ENCODE measurements around the gene SMIM32. TPM values are rescaled to one million over a fixed set of nuclear protein-coding genes. Genes with fewer than 3 reads are reported as not detected.

The SMIM32 gene
- total and polyA plus RNA-seq, 10 donors, result 0.37 TPM; not detected in 9

- Histone ChIP-seq H3K9me3 (peaks cover 0 to 2% (median 0%) of the 10 kb centered on the region in 8 donors), H3K4me1 (peaks cover 0 to 4% (median 0%) of the 10 kb centered on the region in 6 donors), H3K36me3 (no peaks in the 10 kb centered on the region), H3K4me3 (no peak overlapping the region), H3K27ac (no peak overlapping the region), H3K27me3 (replicated peaks in 1 of 7) (peaks cover 0 to 76% (median 9%) of the 10 kb centered on the region in 7 donors)
- intact Hi-C loops (cut with DNase I; ENCODE audit: low total_unique reads), result loop anchor here (5.0 to 10.0 kb wide), 2 partner anchors 269 to 327 kb away; no protein-coding TSS in a partner anchor
- DNase-seq, result no peak
- 53 to 62% (median 58%) methylated on average over 9 of the region's 9 CpGs for WGBS, 5 donors
- TF ChIP-seq CTCF (IDR thresholded peaks at IDR 0.05 in 8 of 11, conservative IDR thresholded peaks at IDR 0.05 in 3 of 11), result no peak
- no peak for TF ChIP-seq POLR2AphosphoS5 (IDR thresholded peaks at IDR 0.05)
- no peak for TF ChIP-seq POLR2A (IDR thresholded peaks at IDR 0.05)
These were observed 21.0 kb upstream of the SMIM32 start for GRCh38 chr5:136213919-136214493.

- Histone ChIP-seq H3K27me3 (replicated peaks in 1 of 7) (peaks cover 0 to 80% (median 9%) of the 10 kb centered on the region in 7 donors), H3K36me3 (no peaks in the 10 kb centered on the region), H3K27ac (no peak overlapping the region), H3K4me1 (peaks cover 0 to 4% (median 0%) of the 10 kb centered on the region in 6 donors), H3K4me3 (no peak overlapping the region), H3K9me3 (no peaks in the 10 kb centered on the region)
- TF ChIP-seq CTCF (IDR thresholded peaks at IDR 0.05 in 8 of 11, conservative IDR thresholded peaks at IDR 0.05 in 3 of 11) (peak; percentile 25 to 84 (median 72)), POLR2AphosphoS5 (IDR thresholded peaks at IDR 0.05) (no peak), POLR2A (IDR thresholded peaks at IDR 0.05) (no peak)
- peak; percentile 80 for DNase-seq
- 48 to 62% (median 52%) methylated on average over 8 to 10 of the region's 10 CpGs for WGBS, 5 donors
- intact Hi-C loops (cut with DNase I; ENCODE audit: low total_unique reads), result loop anchor here (5.0 to 10.0 kb wide), 2 partner anchors 267 to 325 kb away; no protein-coding TSS in a partner anchor
These were observed 19.3 kb upstream of the SMIM32 start for GRCh38 chr5:136212252-136212721.

GRCh38 chr5:136211282-136212040 lies 18.5 kb upstream of the SMIM32 start:
- H3K27ac ChIP-seq, result no peak overlapping the region
- no peak for DNase-seq
- H3K27me3 ChIP-seq (replicated peaks in 1 of 7), result peaks cover 0 to 72% (median 9%) of the 10 kb centered on the region in 7 donors
- no peak overlapping the region for H3K4me3 ChIP-seq
- no peaks in the 10 kb centered on the region for H3K9me3 ChIP-seq
- TF ChIP-seq POLR2AphosphoS5 (IDR thresholded peaks at IDR 0.05), result no peak
- TF ChIP-seq POLR2A (IDR thresholded peaks at IDR 0.05), result no peak
- no peak for TF ChIP-seq CTCF (IDR thresholded peaks at IDR 0.05 in 8 of 11, conservative IDR thresholded peaks at IDR 0.05 in 3 of 11)
- H3K4me1 ChIP-seq, result peaks cover 0 to 4% (median 0%) of the 10 kb centered on the region in 6 donors
- intact Hi-C loops (cut with DNase I; ENCODE audit: low total_unique reads), result loop anchor here (5.0 to 10.0 kb wide), 2 partner anchors 267 to 324 kb away; no protein-coding TSS in a partner anchor
- WGBS, 5 donors, result 79 to 91% (median 82%) methylated on average over 10 of the region's 10 CpGs
- no peaks in the 10 kb centered on the region for H3K36me3 ChIP-seq

- 66 to 87% (median 83%) methylated on average over 4 of the region's 4 CpGs for WGBS, 5 donors
These were observed 17.3 kb upstream of the SMIM32 start for GRCh38 chr5:136210259-136210658.

More at GRCh38 chr5:136210259-136210658, 17.3 kb upstream of the SMIM32 start:
- H3K27me3 ChIP-seq (replicated peaks in 1 of 7), result peaks cover 0 to 60% (median 9%) of the 10 kb centered on the region in 7 donors
- no peaks in the 10 kb centered on the region for H3K9me3 ChIP-seq
- H3K4me3 ChIP-seq, result no peak overlapping the region
- peaks cover 0 to 4% (median 0%) of the 10 kb centered on the region in 6 donors for H3K4me1 ChIP-seq
- DNase-seq, result no peak
- no peaks in the 10 kb centered on the region for H3K36me3 ChIP-seq
- no peak overlapping the region for H3K27ac ChIP-seq
- intact Hi-C loops (cut with DNase I; ENCODE audit: low total_unique reads), result loop anchor here (5.0 to 10.0 kb wide), 2 partner anchors 265 to 323 kb away; no protein-coding TSS in a partner anchor
- TF ChIP-seq POLR2AphosphoS5 (IDR thresholded peaks at IDR 0.05) (no peak), CTCF (IDR thresholded peaks at IDR 0.05 in 8 of 11, conservative IDR thresholded peaks at IDR 0.05 in 3 of 11) (no peak), POLR2A (IDR thresholded peaks at IDR 0.05) (no peak)

Measured in spleen (tissue), 11 donors.